NCI-H1105 treated with DMSO at 0.1 percent for 48 hours (cell line): ENCODE measurements around the gene SRSF6.
"Not testable (repeated sequence)": the region's sequence is repeated elsewhere in the genome, so short reads cannot be mapped to it uniquely, and the experiment has no call there.

Experiments used
- DNase-seq: peaks from one replicate; lab custom pipeline; 2025; lab: John Stamatoyannopoulos, UW

The SRSF6 gene

GRCh38 chr20:43477193-43477592 is 19.5 kb downstream of the SRSF6 start:
- DNase-seq: no peak

GRCh38 chr20:43477619-43478018 is 19.9 kb downstream of the SRSF6 start:
- DNase-seq: no peak

GRCh38 chr20:43490038-43490437 is 32.3 kb downstream of the SRSF6 start:
- no peak for DNase-seq

- DNase-seq: no peak
Measured at GRCh38 chr20:43492101-43492500, 34.4 kb downstream of the SRSF6 start.

- no peak for DNase-seq
Measured at GRCh38 chr20:43495388-43495787, 37.7 kb downstream of the SRSF6 start.

GRCh38 chr20:43502021-43502420 is 44.3 kb downstream of the SRSF6 start:
- not testable (repeated sequence) for DNase-seq

- no peak for DNase-seq
Measured at GRCh38 chr20:43506238-43506637, 48.5 kb downstream of the SRSF6 start.

- peak; percentile 23 for DNase-seq
Measured at GRCh38 chr20:43507150-43508080, 49.7 kb downstream of the SRSF6 start, which contains the start of gene L3MBTL1. TSS of gene L3MBTL1 (plus strand) at chr20:43507697. CDS start at chr20:43513504, 5,807 bp downstream.

- DNase-seq: no peak
Measured at GRCh38 chr20:43508106-43508505, 50.4 kb downstream of the SRSF6 start.

GRCh38 chr20:43508604-43509040 is 50.9 kb downstream of the SRSF6 start:
- no peak for DNase-seq

- DNase-seq: no peak
Measured at GRCh38 chr20:43511879-43512278, 54.2 kb downstream of the SRSF6 start.

GRCh38 chr20:43513372-43513930 is 55.8 kb downstream of the SRSF6 start:
- DNase-seq: no peak
